IPS-NIHi7 (cell line): ENCODE results near the gene TAAR8.
A peak's percentile ranks its signal among the peaks of the same experiment; 100 is the strongest.
"Not testable (repeated sequence)": the region's sequence is repeated elsewhere in the genome, so short reads cannot be mapped to it uniquely, and the experiment has no call there.

Experiments
- DNase-seq: peaks from one replicate; pipeline ENCODE4 v3.0.0; 2012; ENCODE audit warnings: mixed read lengths; ENCODE audit errors: extremely low spot score

Gene TAAR8

GRCh38 chr6:132544826-132545225 lies 7.6 kb upstream of the TAAR8 start:
- DNase-seq: no peak

DNA sequence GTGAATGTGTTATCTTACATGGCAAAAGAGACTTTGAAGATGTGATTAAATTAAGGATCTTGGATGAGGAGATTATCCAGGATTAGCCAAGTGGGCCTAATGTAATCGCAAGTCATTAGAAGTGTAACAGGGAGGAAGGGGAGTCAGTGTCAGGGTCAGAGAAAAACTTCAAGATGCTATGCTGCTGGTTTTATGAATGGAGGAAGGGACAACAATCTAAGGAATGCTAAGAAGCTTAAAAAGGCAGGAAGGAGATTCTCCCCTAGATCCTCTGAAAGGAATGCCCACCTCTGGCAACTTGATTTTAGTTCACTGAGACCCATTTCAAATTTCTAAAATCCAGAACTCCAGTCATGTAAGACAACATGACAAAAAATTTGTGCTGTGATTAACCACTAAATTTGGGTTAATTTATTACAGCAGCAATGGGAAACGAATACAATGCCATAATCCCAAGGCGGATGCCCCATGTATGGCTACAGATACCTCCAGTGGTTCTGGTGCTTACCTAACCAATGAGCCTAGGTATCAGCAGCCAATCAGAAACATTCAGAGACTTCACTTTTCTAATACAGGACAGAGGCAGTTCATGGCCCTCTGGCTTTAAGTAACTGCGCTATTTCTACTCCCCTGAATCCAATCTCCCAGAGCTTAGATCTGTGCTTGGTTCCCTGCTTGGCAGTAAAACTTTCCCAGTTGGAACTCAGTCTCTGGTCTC lies 3.6 kb upstream of the TAAR8 start:
- no peak for DNase-seq

DNA sequence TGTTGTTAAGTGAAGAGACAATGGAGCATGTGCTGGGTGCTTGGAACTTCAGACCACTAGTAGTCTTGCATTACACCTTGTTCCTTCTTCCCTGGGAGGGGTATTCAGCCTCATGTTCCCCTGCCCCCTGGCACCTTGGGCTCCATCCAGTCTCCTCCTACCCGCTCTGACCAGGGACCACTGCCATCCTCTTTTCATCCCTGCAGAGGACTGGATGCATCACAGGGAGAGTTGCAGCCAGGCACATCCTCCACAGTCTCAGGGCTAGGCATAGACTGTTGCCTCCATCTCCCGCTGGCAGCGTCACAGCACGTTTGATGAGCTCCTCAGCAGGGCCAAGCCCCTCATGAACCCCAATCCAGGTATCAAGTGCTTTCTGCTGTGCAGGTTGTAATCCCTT lies 1.3 kb upstream of the TAAR8 start:
- no peak for DNase-seq

GRCh38 chr6:132560087-132560486 lies 7.6 kb downstream of the TAAR8 start:
- not testable (repeated sequence) for DNase-seq

DNA sequence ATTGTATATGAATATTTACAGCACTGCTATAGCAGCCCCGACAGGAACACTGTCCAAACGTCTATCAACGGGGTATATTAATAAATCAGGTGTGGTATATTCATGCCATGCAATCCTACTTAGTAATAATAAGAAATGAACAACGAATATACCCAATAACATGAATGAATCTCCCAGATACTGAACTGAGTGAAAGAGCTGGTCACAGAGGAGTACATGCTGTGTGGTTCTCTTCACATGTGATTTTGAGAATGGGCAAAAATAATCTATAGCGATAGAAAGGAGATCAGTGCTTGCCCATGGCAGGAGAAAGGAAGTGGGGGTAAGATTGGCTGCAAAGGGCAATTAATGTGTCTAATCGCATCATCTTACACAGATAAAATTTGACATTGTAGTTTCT lies 13.9 kb downstream of the TAAR8 start:
- DNase-seq: no peak

DNA sequence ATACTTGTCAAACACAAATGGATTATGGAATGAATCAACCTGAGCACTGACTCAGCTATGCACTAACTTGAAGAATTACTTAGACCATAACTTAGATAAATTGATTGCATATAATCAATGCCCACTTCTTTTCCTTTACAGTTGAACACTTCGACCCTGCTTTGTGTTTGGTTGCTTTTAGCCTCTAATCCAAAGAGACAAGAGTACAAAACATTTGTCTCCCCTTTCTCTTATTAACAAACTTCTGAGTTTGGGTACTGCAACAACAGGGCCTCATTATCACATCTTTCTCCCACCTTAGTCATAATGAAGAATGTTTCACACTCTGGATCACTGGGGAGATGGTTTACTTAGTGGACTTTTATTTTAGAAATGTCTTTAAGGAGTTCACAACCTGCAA lies 15.1 kb downstream of the TAAR8 start:
- no peak for DNase-seq

DNA sequence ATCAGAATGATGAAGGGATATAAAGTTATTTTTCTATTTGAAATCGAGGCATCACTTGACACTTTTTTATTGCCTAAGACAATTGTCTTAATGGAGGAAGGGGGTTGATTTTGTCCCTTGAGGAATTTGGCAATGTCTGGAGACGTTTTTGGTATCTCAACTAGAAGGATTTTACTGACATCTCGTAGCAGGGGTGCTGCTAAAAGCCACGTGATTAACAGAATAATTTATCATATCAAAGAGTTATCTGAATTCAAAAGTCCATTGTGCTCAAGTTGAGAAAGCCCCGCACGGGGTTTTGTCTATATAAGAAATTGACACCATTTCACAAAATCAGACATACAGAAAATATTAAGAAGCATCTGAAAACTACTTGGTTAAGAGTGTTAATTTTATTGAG lies 16.1 kb downstream of the TAAR8 start:
- no peak for DNase-seq

DNA sequence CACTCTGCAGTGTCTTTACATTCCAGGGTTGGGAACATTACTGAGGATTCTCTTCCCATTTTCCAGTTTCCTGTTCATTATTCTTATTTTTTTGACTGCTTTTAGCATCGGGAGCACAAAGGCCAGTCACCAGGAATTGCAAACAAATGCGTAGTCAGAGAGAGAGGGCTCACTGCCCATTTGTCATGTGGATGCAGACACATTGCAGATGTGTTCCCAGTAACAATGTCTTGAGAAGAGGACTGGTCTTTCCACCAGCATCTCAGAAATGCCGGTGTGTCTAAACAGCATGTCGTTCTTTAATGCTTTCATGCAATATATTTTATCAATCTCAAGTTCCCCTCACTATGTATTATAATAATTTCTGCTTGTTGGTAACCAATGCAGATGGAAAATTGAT lies 16.7 kb downstream of the TAAR8 start:
- DNase-seq: no peak

- no peak for DNase-seq
Measured at GRCh38 chr6:132570221-132570777, 17.8 kb downstream of the TAAR8 start, which contains the start of gene TAAR6. Gene TAAR6 (plus strand): TSS chr6:132570322. CDS start chr6:132570322, 0 bp downstream.

- no peak for DNase-seq
Measured at GRCh38 chr6:132571774-132572173, 19.3 kb downstream of the TAAR8 start.

DNA sequence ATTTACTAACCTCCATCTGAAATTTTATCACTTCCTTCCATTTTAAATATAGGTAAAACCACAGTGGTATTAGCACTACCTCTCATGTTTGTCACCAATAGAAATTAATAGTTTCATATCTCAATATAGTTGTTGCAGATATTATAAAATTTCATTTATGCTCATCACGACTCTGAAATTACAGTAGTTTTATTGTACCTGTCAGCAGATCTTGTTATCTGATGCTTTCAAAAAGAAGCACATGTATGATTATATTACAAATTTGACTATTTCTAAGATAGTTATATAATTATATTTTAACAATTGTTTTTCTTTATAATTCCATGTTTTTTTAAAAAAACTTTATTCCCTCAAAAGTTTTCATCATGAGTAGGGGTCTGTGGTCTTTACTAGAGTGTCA lies 32.2 kb downstream of the TAAR8 start:
- no peak for DNase-seq

DNA sequence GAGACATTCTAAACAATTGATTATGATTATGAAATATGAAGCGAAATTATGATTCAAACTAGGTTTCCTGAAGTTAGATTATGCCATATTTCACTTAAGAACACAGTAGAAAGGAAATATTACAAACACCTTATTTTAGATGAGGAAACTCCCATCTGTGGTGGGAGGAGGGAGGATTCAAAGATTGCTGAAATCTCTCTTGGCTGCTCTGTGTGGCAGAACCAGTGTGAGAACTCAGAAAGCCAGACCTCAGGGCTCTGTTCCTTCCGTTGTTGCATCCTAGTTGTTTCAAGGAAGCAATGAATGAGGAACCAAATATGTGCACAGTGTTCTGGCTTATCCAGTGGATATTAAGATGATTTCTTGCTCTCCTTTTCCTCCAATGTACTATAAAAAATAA lies 35.0 kb downstream of the TAAR8 start:
- DNase-seq: no peak

- no peak for DNase-seq
Measured at GRCh38 chr6:132589454-132589853, 37.0 kb downstream of the TAAR8 start, which contains the start of gene TAAR5. Gene TAAR5 (minus strand): TSS chr6:132589741. CDS start chr6:132589686, 55 bp downstream.

DNA sequence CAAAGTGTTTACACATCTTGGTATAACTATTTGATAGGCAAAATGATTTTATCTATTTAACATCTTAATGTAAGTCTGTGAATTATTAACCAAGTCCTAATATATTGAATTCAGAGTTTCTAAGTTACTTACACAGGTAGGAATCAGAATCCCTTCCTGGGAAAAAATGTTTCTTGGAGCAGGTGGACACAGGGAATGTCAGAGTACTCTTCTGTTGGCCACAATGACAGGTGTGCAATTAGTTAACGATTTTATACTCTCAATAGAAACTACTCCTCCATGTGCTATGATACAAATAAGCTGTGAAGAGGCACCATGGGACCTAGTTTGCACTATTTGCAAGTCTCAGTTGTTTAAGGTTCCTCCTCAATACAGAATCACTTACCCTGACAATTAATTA lies 37.9 kb downstream of the TAAR8 start:
- DNase-seq: no peak

- no peak for DNase-seq
Measured at GRCh38 chr6:132592855-132593254, 40.4 kb downstream of the TAAR8 start.

GRCh38 chr6:132596201-132596600 lies 43.7 kb downstream of the TAAR8 start:
- no peak for DNase-seq

DNA sequence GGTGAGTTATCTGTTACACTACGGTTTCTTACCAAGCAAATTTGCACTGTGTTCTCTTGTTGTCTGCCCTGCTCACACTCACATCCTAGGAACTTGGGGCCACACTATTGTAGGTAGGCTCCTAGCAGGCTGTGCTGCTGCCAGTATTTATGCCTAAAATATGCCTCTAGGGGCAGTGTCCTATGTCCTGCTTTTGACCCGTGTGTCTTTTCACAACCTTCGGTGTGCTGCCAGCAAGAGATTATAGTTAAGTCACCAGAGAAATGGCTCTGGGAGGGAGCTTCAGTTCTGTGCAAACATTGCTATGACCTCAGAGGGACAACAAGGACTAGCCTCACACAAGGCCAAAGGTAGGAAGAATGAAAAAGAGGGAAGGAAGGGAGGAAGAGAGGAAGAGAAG lies 46.0 kb downstream of the TAAR8 start:
- DNase-seq: peak; percentile 64

DNA sequence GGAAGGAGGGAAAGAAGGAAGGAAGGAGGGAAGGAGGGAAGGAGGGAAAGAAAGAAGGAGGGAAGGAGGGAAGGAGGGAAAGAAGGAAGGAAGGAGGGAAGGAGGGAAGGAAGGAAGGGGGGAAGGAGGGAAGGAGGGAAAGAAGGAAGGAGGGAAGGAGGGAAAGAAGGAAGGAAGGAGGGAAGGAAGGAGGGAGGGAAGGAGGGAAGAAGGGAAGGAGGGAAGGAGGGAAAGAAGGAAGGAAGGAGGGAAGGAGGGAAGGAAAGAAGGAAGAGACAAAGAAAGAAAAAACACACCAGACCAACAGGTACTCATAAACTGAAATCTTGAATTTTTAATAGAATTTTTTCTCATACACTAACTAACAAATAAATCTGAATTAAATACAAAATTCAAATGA lies 48.4 kb downstream of the TAAR8 start:
- not testable (repeated sequence) for DNase-seq
